ENCODE measurements around the gene CYP1A2. TPM values are rescaled to one million over a fixed set of nuclear protein-coding genes. Genes with fewer than 3 reads are reported as not detected.
"Not testable (repeated sequence)": the region's sequence is repeated elsewhere in the genome, so short reads cannot be mapped to it uniquely, and the experiment has no call there.

Gene CYP1A2
- total RNA-seq, 1 donor from 2014 or later: not detected

- peak within 1 kb of the TSS; percentile 45 for H3K4me3 ChIP-seq (ENCODE audit: low read depth, low read length)
- peak; percentile 18 for DNase-seq (ENCODE audit: low read depth)
- H3K36me3 ChIP-seq (ENCODE audit: control insufficient read depth, insufficient read depth, low read length): no peaks in the 10 kb centered on the region
- H3K27me3 ChIP-seq (ENCODE audit: control insufficient read depth, insufficient read depth, low read length): peaks cover 6% of the 10 kb centered on the region
- TF ChIP-seq CTCF (IDR thresholded peaks at IDR 0.05; ENCODE audit: insufficient read depth, low read length, severe bottlenecking): no peak
- FAIRE-seq: no peak
Measured at GRCh38 chr15:74725225-74725774, 23.3 kb upstream of the CYP1A2 start, which contains the start of gene CYP1A1. Gene CYP1A1, minus strand, starts transcription at chr15:74725528. Its CDS starts 2,431 bp downstream, at chr15:74723097.

DNA sequence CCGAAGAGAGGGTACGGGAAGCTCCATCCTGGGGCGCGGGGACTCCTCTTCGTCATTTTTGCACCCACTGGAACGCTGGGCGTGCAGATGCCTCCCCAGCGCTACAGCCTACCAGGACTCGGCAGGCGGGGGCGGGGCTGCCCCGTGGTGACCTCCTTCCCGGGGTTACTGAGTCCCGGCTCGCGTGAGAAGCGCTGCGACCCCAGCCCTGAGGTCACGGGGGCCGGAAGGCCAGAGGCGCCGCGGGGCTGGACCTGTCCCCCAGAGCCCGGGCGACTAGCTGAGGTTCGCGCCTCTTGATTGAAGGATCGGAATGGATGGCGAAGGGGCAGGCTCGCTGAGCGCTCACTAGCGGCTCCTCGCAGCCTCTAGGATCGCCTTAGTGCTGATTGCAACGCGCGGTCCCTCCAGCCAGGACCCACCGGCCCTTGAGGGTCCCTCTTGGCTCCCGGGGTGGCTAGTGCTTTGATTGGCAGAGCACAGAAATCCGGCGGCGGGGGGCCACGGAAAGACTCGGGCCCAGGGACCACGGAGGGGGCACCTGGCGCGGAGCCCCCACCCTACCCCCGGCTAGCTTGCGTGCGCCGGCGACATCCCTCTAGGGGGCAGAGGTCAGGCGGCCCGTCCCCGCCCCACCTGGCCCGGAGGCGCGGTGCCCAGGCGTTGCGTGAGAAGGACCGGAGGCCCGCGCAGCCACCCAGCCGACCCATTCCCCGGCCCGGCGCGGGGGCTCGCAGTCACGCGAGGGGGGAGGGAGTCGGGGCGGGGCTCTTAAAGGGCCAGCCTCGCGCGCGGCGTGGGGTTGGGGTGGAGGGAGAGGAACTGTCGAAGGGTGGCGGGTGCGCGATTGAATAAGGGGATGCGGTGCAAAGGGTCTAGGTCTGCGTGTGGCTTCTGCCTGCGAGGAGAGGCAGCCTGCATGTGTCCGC lies 22.5 kb upstream of the CYP1A2 start:
- Histone ChIP-seq H3K36me3 (ENCODE audit: control insufficient read depth, insufficient read depth, low read length) (no peaks in the 10 kb centered on the region), H3K4me3 (ENCODE audit: low read depth, low read length) (peak overlapping the region; percentile 45), H3K27me3 (ENCODE audit: control insufficient read depth, insufficient read depth, low read length) (peaks cover 6% of the 10 kb centered on the region)
- FAIRE-seq (no peak), DNase-seq (ENCODE audit: low read depth) (no peak)
- TF ChIP-seq CTCF (IDR thresholded peaks at IDR 0.05; ENCODE audit: insufficient read depth, low read length, severe bottlenecking): no peak

GRCh38 chr15:74726774-74727164 lies 21.9 kb upstream of the CYP1A2 start:
- TF ChIP-seq CTCF (IDR thresholded peaks at IDR 0.05; ENCODE audit: insufficient read depth, low read length, severe bottlenecking): no peak
- peak overlapping the region; percentile 45 for H3K4me3 ChIP-seq (ENCODE audit: low read depth, low read length)
- no peaks in the 10 kb centered on the region for H3K36me3 ChIP-seq (ENCODE audit: control insufficient read depth, insufficient read depth, low read length)
- peaks cover 6% of the 10 kb centered on the region for H3K27me3 ChIP-seq (ENCODE audit: control insufficient read depth, insufficient read depth, low read length)
- DNase-seq (ENCODE audit: low read depth) (no peak), FAIRE-seq (no peak)

- no peak for TF ChIP-seq CTCF (IDR thresholded peaks at IDR 0.05; ENCODE audit: insufficient read depth, low read length, severe bottlenecking)
- DNase-seq (ENCODE audit: low read depth) (no peak), FAIRE-seq (no peak)
- H3K36me3 ChIP-seq (ENCODE audit: control insufficient read depth, insufficient read depth, low read length): no peaks in the 10 kb centered on the region
- H3K4me3 ChIP-seq (ENCODE audit: low read depth, low read length): no peak overlapping the region
- peaks cover 7% of the 10 kb centered on the region for H3K27me3 ChIP-seq (ENCODE audit: control insufficient read depth, insufficient read depth, low read length)
Measured at GRCh38 chr15:74727727-74728126, 20.9 kb upstream of the CYP1A2 start.

GRCh38 chr15:74728699-74729098 lies 19.9 kb upstream of the CYP1A2 start:
- DNase-seq (ENCODE audit: low read depth); H3K4me3 ChIP-seq (ENCODE audit: low read depth, low read length); H3K27me3 ChIP-seq (ENCODE audit: control insufficient read depth, insufficient read depth, low read length); FAIRE-seq; H3K36me3 ChIP-seq (ENCODE audit: control insufficient read depth, insufficient read depth, low read length): not testable (repeated sequence)

- not testable (repeated sequence) for H3K4me3 ChIP-seq (ENCODE audit: low read depth, low read length); DNase-seq (ENCODE audit: low read depth)
Measured at GRCh38 chr15:74729372-74729771, 19.3 kb upstream of the CYP1A2 start.

More at GRCh38 chr15:74729372-74729771, 19.3 kb upstream of the CYP1A2 start:
- not testable (repeated sequence) for H3K27me3 ChIP-seq (ENCODE audit: control insufficient read depth, insufficient read depth, low read length); H3K36me3 ChIP-seq (ENCODE audit: control insufficient read depth, insufficient read depth, low read length); FAIRE-seq
